ENCODE data around the gene FSTL4. TPM values are rescaled to one million over a fixed set of nuclear protein-coding genes. Genes with fewer than 3 reads are reported as not detected.

Gene FSTL4
- total RNA-seq, 4 donors from 2014 or later = 0.41 TPM; not detected in 3

DNA sequence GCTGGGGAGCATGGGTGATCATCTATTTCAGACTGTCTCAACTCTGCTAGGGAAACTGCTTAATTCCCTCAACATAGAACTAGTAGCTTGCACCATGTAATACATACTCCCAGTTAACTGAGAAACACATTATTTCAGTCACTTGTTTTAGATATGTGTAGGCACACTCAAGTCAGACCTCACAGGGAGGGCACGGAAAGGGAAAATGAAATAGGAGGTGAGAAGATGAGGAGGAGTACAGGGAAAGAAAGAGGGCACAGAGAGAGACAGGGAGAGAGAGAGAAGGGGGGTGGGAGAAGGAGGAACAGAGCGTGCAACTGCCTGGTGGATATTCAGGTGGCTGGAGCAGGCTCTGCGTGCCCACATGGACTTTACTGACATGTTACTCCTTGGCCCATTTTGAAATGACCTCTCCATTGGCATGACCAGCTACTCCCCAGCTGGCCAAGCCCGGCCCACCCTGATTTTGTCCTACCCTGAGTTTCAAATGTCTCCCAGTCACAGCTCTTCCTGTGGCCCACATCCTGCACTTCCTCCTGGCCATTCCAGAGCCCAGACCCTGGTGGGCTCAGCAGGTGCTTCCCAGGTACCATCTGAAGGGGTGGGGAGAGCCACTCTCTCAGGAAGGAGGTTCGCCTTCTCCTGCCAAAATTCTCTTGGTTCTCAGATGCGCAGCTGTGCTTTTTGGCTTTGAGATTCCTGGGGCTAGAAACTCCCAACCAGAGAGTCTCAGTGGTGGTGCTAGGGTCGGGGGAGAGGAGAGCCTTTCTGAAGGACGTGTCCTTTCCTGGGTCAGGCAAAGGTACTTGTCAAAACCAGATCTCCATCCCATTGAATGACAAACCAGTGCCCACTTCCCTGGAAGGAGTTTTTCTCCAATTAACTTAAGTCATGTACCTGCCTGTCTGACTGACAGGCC is 229.4 kb downstream of the FSTL4 start:
- TF ChIP-seq, protein P1, sequence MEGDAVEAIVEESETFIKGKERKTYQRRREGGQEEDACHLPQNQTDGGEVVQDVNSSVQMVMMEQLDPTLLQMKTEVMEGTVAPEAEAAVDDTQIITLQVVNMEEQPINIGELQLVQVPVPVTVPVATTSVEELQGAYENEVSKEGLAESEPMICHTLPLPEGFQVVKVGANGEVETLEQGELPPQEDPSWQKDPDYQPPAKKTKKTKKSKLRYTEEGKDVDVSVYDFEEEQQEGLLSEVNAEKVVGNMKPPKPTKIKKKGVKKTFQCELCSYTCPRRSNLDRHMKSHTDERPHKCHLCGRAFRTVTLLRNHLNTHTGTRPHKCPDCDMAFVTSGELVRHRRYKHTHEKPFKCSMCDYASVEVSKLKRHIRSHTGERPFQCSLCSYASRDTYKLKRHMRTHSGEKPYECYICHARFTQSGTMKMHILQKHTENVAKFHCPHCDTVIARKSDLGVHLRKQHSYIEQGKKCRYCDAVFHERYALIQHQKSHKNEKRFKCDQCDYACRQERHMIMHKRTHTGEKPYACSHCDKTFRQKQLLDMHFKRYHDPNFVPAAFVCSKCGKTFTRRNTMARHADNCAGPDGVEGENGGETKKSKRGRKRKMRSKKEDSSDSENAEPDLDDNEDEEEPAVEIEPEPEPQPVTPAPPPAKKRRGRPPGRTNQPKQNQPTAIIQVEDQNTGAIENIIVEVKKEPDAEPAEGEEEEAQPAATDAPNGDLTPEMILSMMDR (IDR thresholded peaks at IDR 0.05) = no peak
- TF ChIP-seq POLR2A (IDR thresholded peaks at IDR 0.05) = no peak
- H3K27me3 ChIP-seq = peaks cover 0 to 4% of the 10 kb centered on the region in 2 donors
- no peak for DNase-seq
- H3K4me1 ChIP-seq = no peaks in the 10 kb centered on the region
- no peaks in the 10 kb centered on the region for H3K9me3 ChIP-seq
- no peak overlapping the region for H3K4me3 ChIP-seq
- no peaks in the 10 kb centered on the region for H3K36me3 ChIP-seq
- H3K27ac ChIP-seq = no peak overlapping the region
- intact Hi-C loops (cut with DNase I; ENCODE audit: low total_unique reads) = no loop called here

DNA sequence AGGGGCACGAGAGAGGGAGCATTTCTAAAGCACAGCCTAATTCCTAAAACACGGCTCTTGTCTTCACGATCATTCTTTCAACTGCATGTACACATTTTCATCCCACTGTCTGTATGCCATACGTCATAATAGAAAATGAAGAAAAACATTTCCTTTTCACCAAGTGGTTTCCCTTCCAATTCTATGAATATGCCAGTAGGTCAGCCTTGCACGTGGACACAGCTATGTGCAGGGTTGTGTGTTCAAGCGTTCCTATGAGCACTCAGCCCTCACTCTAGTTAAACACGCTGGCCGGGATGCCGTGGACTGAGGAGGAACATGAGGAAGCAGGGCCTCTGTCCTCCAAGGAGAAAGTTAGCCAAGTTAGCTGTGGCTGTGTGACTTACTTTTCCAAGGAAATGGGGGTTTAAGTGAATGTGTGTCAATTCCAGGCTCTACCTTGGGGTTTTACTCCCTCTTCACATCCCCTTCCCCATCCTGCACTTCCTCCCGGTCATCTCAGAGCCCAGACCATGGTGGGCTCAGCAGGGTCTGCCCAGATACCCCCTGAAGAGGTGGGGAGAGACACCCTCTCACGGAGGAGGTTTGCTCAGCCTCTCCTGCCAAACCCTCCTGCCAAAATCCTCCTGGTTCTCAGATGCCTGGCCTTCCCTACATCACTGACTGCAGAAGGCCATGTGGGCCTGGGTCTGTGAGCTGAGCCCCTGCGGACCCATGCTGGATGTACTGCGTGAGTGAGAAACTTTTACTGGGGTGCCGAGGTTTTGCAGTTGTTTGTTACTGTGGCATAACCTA is 230.6 kb downstream of the FSTL4 start:
- no peak for DNase-seq
- intact Hi-C loops (cut with DNase I; ENCODE audit: low total_unique reads) = no loop called here
- H3K4me1 ChIP-seq = no peaks in the 10 kb centered on the region
- no peaks in the 10 kb centered on the region for H3K9me3 ChIP-seq
- TF ChIP-seq, protein P1 (IDR thresholded peaks at IDR 0.05) = no peak
- TF ChIP-seq POLR2A (IDR thresholded peaks at IDR 0.05) = no peak
- no peaks in the 10 kb centered on the region for H3K36me3 ChIP-seq
- H3K4me3 ChIP-seq = no peak overlapping the region
- peaks cover 0 to 4% of the 10 kb centered on the region in 2 donors for H3K27me3 ChIP-seq
- H3K27ac ChIP-seq = no peak overlapping the region

DNA sequence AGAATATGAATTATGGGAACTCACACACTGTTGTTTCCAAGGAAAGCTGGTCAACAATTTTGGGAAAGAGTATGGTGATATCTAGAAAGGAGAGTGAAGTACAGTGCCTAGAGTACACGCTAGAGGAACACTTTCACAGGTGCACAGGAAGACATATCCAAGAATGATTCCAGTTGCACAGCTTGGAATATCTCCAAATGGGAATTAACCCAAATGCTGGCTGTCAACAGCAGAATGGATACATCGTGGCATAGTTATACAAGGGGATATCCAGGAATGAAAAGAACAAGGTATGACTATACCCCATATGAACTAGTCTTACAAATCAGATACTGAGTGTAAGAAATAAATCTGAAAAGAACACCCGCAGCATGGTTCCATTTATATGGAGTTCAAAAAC is 231.3 kb downstream of the FSTL4 start:
- no peak for TF ChIP-seq POLR2A (IDR thresholded peaks at IDR 0.05)
- TF ChIP-seq, protein P1 (IDR thresholded peaks at IDR 0.05) = no peak
- no peaks in the 10 kb centered on the region for H3K4me1 ChIP-seq
- peaks cover 0 to 4% of the 10 kb centered on the region in 2 donors for H3K27me3 ChIP-seq
- intact Hi-C loops (cut with DNase I; ENCODE audit: low total_unique reads) = no loop called here
- no peak overlapping the region for H3K27ac ChIP-seq
- DNase-seq = no peak
- no peak overlapping the region for H3K4me3 ChIP-seq
- no peaks in the 10 kb centered on the region for H3K9me3 ChIP-seq
- no peaks in the 10 kb centered on the region for H3K36me3 ChIP-seq

DNA sequence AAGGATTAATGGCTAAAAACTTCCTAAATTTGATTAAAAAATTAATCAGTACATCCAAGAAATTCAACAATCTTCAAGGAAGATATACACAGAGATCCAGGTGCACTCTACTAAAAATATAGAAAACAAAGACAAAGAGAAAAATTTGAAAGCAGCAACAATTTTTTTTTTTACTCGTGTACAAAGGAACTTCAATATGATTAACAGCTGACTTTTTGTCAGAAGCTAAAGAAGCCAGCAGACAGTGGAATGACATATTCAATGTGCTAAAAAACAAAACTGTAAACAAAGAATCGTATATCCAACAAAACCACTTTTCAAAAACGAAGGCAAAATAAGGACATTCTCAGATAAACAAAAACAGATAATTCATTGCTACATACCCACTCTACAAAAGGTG is 234.6 kb downstream of the FSTL4 start:
- intact Hi-C loops (cut with DNase I; ENCODE audit: low total_unique reads) = no loop called here
- no peak for TF ChIP-seq POLR2A (IDR thresholded peaks at IDR 0.05)
- TF ChIP-seq, protein P1 (IDR thresholded peaks at IDR 0.05) = no peak
- no peak for DNase-seq
- Histone ChIP-seq H3K36me3 (no peaks in the 10 kb centered on the region), H3K27ac (no peak overlapping the region), H3K27me3 (no peaks in the 10 kb centered on the region), H3K4me3 (no peak overlapping the region), H3K9me3 (no peaks in the 10 kb centered on the region), H3K4me1 (no peaks in the 10 kb centered on the region)

DNA sequence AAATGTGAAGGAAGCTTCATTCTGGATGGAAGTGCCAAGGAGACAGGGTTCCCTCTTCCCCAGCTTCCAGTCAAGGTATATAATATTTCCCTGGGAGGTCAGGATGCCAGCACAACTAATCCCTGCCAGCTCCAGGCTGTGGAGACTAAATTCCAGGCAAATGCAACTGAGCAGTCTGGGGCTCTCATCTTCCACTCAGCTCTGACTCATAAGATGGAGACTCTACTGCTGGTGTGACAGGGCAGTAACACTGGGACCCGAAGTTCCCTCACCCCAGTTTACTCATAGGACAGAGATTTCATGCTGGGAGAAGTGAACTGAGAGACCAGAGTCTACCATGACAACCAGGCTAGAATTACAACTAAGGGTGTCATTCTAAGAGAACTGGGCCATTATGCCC is 235.4 kb downstream of the FSTL4 start:
- Histone ChIP-seq H3K27me3 (no peaks in the 10 kb centered on the region), H3K4me1 (no peaks in the 10 kb centered on the region), H3K9me3 (no peaks in the 10 kb centered on the region), H3K36me3 (no peaks in the 10 kb centered on the region), H3K4me3 (no peak overlapping the region), H3K27ac (no peak overlapping the region)
- TF ChIP-seq, protein P1 (IDR thresholded peaks at IDR 0.05) = no peak
- no peak for TF ChIP-seq POLR2A (IDR thresholded peaks at IDR 0.05)
- intact Hi-C loops (cut with DNase I; ENCODE audit: low total_unique reads) = no loop called here
- DNase-seq = no peak

Data from uterus (tissue), 4 donors.